Activated T-cell treated with anti-CD3 and anti-CD28 coated beads, Interleukin-2, amount 50 U/mL, for 24 hours (primary cell): ENCODE data around the gene ANO3.
"Not testable (repeated sequence)": the region's sequence is repeated elsewhere in the genome, so short reads cannot be mapped to it uniquely, and the experiment has no call there.

Experiments
- DNase-seq: peaks from one replicate; pipeline ENCODE4 v3.0.0-alpha.2; 2020
- H3K27ac Mint-ChIP-seq: 2 replicates; pipeline ENCODE4 v1.8.0; 2020; ENCODE audit warnings: mild to moderate bottlenecking, mixed read lengths
- H3K27me3 Mint-ChIP-seq: 2 replicates; pipeline ENCODE4 v1.8.0; 2020; ENCODE audit warnings: mixed read lengths
- H3K36me3 Mint-ChIP-seq: 2 replicates; pipeline ENCODE4 v1.8.0; 2020; ENCODE audit warnings: low read depth, mixed read lengths
- H3K4me1 Mint-ChIP-seq: 2 replicates; pipeline ENCODE4 v1.8.0; 2020; ENCODE audit warnings: low read depth, mixed read lengths
- H3K4me3 Mint-ChIP-seq: 2 replicates; pipeline ENCODE4 v1.8.0; 2020; ENCODE audit warnings: mild to moderate bottlenecking, moderate library complexity, mixed read lengths
- H3K9me3 Mint-ChIP-seq: 2 replicates; pipeline ENCODE4 v1.8.0; 2020; ENCODE audit warnings: mixed read lengths

The ANO3 gene

GRCh38 chr11:26632691-26633159 lies 300.8 kb downstream of the ANO3 start:
- no peak overlapping the region for H3K4me3 Mint-ChIP-seq
- no peaks in the 10 kb centered on the region for H3K27me3 Mint-ChIP-seq
- no peaks in the 10 kb centered on the region for H3K36me3 Mint-ChIP-seq
- no peak for DNase-seq
- no peaks in the 10 kb centered on the region for H3K4me1 Mint-ChIP-seq
- no peak overlapping the region for H3K27ac Mint-ChIP-seq
- H3K9me3 Mint-ChIP-seq = peaks cover 11% of the 10 kb centered on the region

GRCh38 chr11:26643314-26643713 lies 311.4 kb downstream of the ANO3 start:
- H3K27me3 Mint-ChIP-seq, H3K36me3 Mint-ChIP-seq, DNase-seq, H3K4me3 Mint-ChIP-seq, H3K4me1 Mint-ChIP-seq, H3K27ac Mint-ChIP-seq, H3K9me3 Mint-ChIP-seq: not testable (repeated sequence)

- Mint-ChIP-seq H3K4me1 (no peaks in the 10 kb centered on the region), H3K36me3 (no peaks in the 10 kb centered on the region), H3K4me3 (no peak overlapping the region), H3K9me3 (no peaks in the 10 kb centered on the region), H3K27ac (no peak overlapping the region), H3K27me3 (no peaks in the 10 kb centered on the region)
- DNase-seq = no peak
Observed at GRCh38 chr11:26649884-26650283, 318.0 kb downstream of the ANO3 start.

GRCh38 chr11:26651916-26652315 lies 320.0 kb downstream of the ANO3 start:
- DNase-seq = no peak
- Mint-ChIP-seq H3K4me3 (no peak overlapping the region), H3K27me3 (no peaks in the 10 kb centered on the region), H3K27ac (no peak overlapping the region), H3K9me3 (no peaks in the 10 kb centered on the region), H3K36me3 (no peaks in the 10 kb centered on the region), H3K4me1 (no peaks in the 10 kb centered on the region)

- Mint-ChIP-seq H3K9me3 (no peaks in the 10 kb centered on the region), H3K4me1 (no peaks in the 10 kb centered on the region), H3K27ac (no peak overlapping the region), H3K4me3 (no peak overlapping the region), H3K36me3 (no peaks in the 10 kb centered on the region), H3K27me3 (no peaks in the 10 kb centered on the region)
- DNase-seq = no peak
Observed at GRCh38 chr11:26655287-26655686, 323.4 kb downstream of the ANO3 start.

GRCh38 chr11:26662916-26663315 lies 331.0 kb downstream of the ANO3 start:
- Mint-ChIP-seq H3K36me3 (no peaks in the 10 kb centered on the region), H3K4me1 (no peaks in the 10 kb centered on the region), H3K4me3 (no peak overlapping the region), H3K27me3 (no peaks in the 10 kb centered on the region), H3K27ac (no peak overlapping the region), H3K9me3 (peaks cover 3% of the 10 kb centered on the region)
- DNase-seq = no peak

GRCh38 chr11:26665036-26665435 lies 333.1 kb downstream of the ANO3 start:
- Mint-ChIP-seq H3K27ac (no peak overlapping the region), H3K36me3 (no peaks in the 10 kb centered on the region), H3K27me3 (no peaks in the 10 kb centered on the region), H3K4me3 (no peak overlapping the region), H3K9me3 (peaks cover 3% of the 10 kb centered on the region), H3K4me1 (no peaks in the 10 kb centered on the region)
- DNase-seq = no peak

- H3K4me1 Mint-ChIP-seq = no peaks in the 10 kb centered on the region
Observed at GRCh38 chr11:26665946-26666345, 334.0 kb downstream of the ANO3 start.

GRCh38 chr11:26675233-26675928 lies 343.5 kb downstream of the ANO3 start:
- Mint-ChIP-seq H3K27me3 (no peaks in the 10 kb centered on the region), H3K27ac (no peak overlapping the region), H3K36me3 (no peaks in the 10 kb centered on the region), H3K4me1 (no peaks in the 10 kb centered on the region), H3K4me3 (no peak overlapping the region), H3K9me3 (peaks cover 4% of the 10 kb centered on the region)
- DNase-seq = no peak

More at GRCh38 chr11:26665946-26666345, 334.0 kb downstream of the ANO3 start:
- Mint-ChIP-seq H3K4me3 (no peak overlapping the region), H3K27me3 (no peaks in the 10 kb centered on the region), H3K36me3 (no peaks in the 10 kb centered on the region), H3K9me3 (peaks cover 3% of the 10 kb centered on the region), H3K27ac (no peak overlapping the region)
- no peak for DNase-seq

- Mint-ChIP-seq H3K4me3 (no peak overlapping the region), H3K4me1 (no peaks in the 10 kb centered on the region), H3K27me3 (no peaks in the 10 kb centered on the region), H3K36me3 (no peaks in the 10 kb centered on the region), H3K27ac (no peak overlapping the region), H3K9me3 (peaks cover 4% of the 10 kb centered on the region)
- DNase-seq = no peak
Observed at GRCh38 chr11:26676641-26677040, 344.7 kb downstream of the ANO3 start.

GRCh38 chr11:26677566-26677965 lies 345.6 kb downstream of the ANO3 start:
- Mint-ChIP-seq H3K9me3 (peaks cover 4% of the 10 kb centered on the region), H3K4me1 (no peaks in the 10 kb centered on the region), H3K36me3 (no peaks in the 10 kb centered on the region), H3K27me3 (no peaks in the 10 kb centered on the region), H3K27ac (no peak overlapping the region), H3K4me3 (no peak overlapping the region)
- DNase-seq = no peak

GRCh38 chr11:26687351-26687750 lies 355.4 kb downstream of the ANO3 start:
- Mint-ChIP-seq H3K4me1 (no peaks in the 10 kb centered on the region), H3K4me3 (no peak overlapping the region), H3K27me3 (no peaks in the 10 kb centered on the region), H3K27ac (no peak overlapping the region), H3K9me3 (peaks cover 2% of the 10 kb centered on the region), H3K36me3 (no peaks in the 10 kb centered on the region)
- no peak for DNase-seq

- Mint-ChIP-seq H3K9me3 (peaks cover 2% of the 10 kb centered on the region), H3K4me3 (no peak overlapping the region), H3K4me1 (no peaks in the 10 kb centered on the region), H3K27ac (no peak overlapping the region), H3K27me3 (no peaks in the 10 kb centered on the region), H3K36me3 (no peaks in the 10 kb centered on the region)
- no peak for DNase-seq
Observed at GRCh38 chr11:26688701-26689100, 356.8 kb downstream of the ANO3 start.

GRCh38 chr11:26696330-26696729 lies 364.4 kb downstream of the ANO3 start:
- Mint-ChIP-seq H3K36me3 (no peaks in the 10 kb centered on the region), H3K4me3 (no peak overlapping the region), H3K27me3 (no peaks in the 10 kb centered on the region), H3K4me1 (no peaks in the 10 kb centered on the region), H3K9me3 (no peaks in the 10 kb centered on the region), H3K27ac (no peak overlapping the region)
- no peak for DNase-seq

GRCh38 chr11:26698224-26698623 lies 366.3 kb downstream of the ANO3 start:
- H3K4me3 Mint-ChIP-seq = no peak overlapping the region
- H3K36me3 Mint-ChIP-seq = no peaks in the 10 kb centered on the region
- no peak for DNase-seq
- no peaks in the 10 kb centered on the region for H3K9me3 Mint-ChIP-seq
- no peaks in the 10 kb centered on the region for H3K4me1 Mint-ChIP-seq
- H3K27me3 Mint-ChIP-seq = no peaks in the 10 kb centered on the region
- H3K27ac Mint-ChIP-seq = no peak overlapping the region
